NK-92 (cell line): ENCODE data around the gene DNAJC25.
"Not testable (repeated sequence)": the region's sequence is repeated elsewhere in the genome, so short reads cannot be mapped to it uniquely, and the experiment has no call there.

Experiments
- DNase-seq: peaks from one replicate; lab custom pipeline; 2025; ENCODE audit not compliant: unreplicated experiment; lab: John Stamatoyannopoulos, UW

The DNAJC25 gene

GRCh38 chr9:111663301-111663823 is 32.2 kb downstream of the DNAJC25 start:
- DNase-seq, result no peak

- DNase-seq, result no peak
These were observed 37.0 kb downstream of the DNAJC25 start for GRCh38 chr9:111668026-111668573.

GRCh38 chr9:111668601-111669000 is 37.5 kb downstream of the DNAJC25 start:
- not testable (repeated sequence) for DNase-seq

- DNase-seq, result no peak
These were observed 43.2 kb downstream of the DNAJC25 start for GRCh38 chr9:111674319-111674718.

- no peak for DNase-seq
These were observed 45.0 kb downstream of the DNAJC25 start for GRCh38 chr9:111676116-111676515.

GRCh38 chr9:111678293-111678692 is 47.2 kb downstream of the DNAJC25 start:
- DNase-seq, result no peak

- no peak for DNase-seq
These were observed 48.1 kb downstream of the DNAJC25 start for GRCh38 chr9:111679199-111679598.

GRCh38 chr9:111683392-111683791 is 52.3 kb downstream of the DNAJC25 start:
- no peak for DNase-seq

- DNase-seq, result no peak
These were observed 60.7 kb downstream of the DNAJC25 start for GRCh38 chr9:111691672-111692329.

GRCh38 chr9:111696796-111697195 is 65.7 kb downstream of the DNAJC25 start:
- DNase-seq, result no peak

GRCh38 chr9:111700776-111701175 is 69.6 kb downstream of the DNAJC25 start:
- DNase-seq, result no peak
